C4-2B (cell line): ENCODE results near the gene CCR5AS.

ENCODE experiments used
- CTCF ChIP-seq: fragments of 450-650 bp; conservative IDR thresholded peaks from 2 replicates; pipeline ENCODE4 v1.5.1; 2017; ENCODE audit warnings: mild to moderate bottlenecking
- ZFX ChIP-seq: fragments of 450-650 bp; IDR thresholded peaks from 2 replicates; pipeline ENCODE4 v1.6.1; 2017

- TF ChIP-seq CTCF (no peak), ZFX (no peak)
These were observed 47.0 kb downstream of the CCR5AS start for GRCh38 chr3:46359733-46360493.
